Stimulated activated CD8-positive, alpha-beta memory T cell treated with anti-CD3 and anti-CD28 coated beads, Interleukin-4, amount 100 ng/mL, for 48 hours (primary cell): ENCODE measurements around the gene RSAD1.
A peak's percentile ranks its signal among the peaks of the same experiment; 100 is the strongest.
"Not testable (repeated sequence)": the region's sequence is repeated elsewhere in the genome, so short reads cannot be mapped to it uniquely, and the experiment has no call there.

Experiments
- DNase-seq: peaks from one replicate; pipeline ENCODE4 v3.0.0-alpha.2; 2020

The RSAD1 gene

GRCh38 chr17:50473901-50474300 is 4.8 kb upstream of the RSAD1 start:
- DNase-seq = no peak

GRCh38 chr17:50474523-50474922 is 4.1 kb upstream of the RSAD1 start:
- DNase-seq = no peak

GRCh38 chr17:50475362-50475761 is 3.3 kb upstream of the RSAD1 start:
- DNase-seq = no peak

GRCh38 chr17:50475775-50476544 is 2.7 kb upstream of the RSAD1 start:
- DNase-seq = not testable (repeated sequence)

GRCh38 chr17:50476545-50477315 is 1.9 kb upstream of the RSAD1 start:
- DNase-seq = no peak

GRCh38 chr17:50477976-50478375 is 684 bp upstream of the RSAD1 start:
- no peak for DNase-seq

GRCh38 chr17:50479522-50480141 is 972 bp downstream of the RSAD1 start:
- peak; percentile 76 for DNase-seq

GRCh38 chr17:50480142-50480764 is 1.6 kb downstream of the RSAD1 start:
- DNase-seq = no peak

- DNase-seq = no peak
Observed at GRCh38 chr17:50480854-50481490, 2.3 kb downstream of the RSAD1 start.

GRCh38 chr17:50481648-50482047 is 3.0 kb downstream of the RSAD1 start:
- DNase-seq = no peak

- DNase-seq = no peak
Observed at GRCh38 chr17:50482110-50482509, 3.5 kb downstream of the RSAD1 start.

GRCh38 chr17:50482516-50482915 is 3.9 kb downstream of the RSAD1 start:
- peak; percentile 89 for DNase-seq

GRCh38 chr17:50483266-50483665 is 4.6 kb downstream of the RSAD1 start:
- DNase-seq = no peak

- no peak for DNase-seq
Observed at GRCh38 chr17:50484386-50485155, 5.9 kb downstream of the RSAD1 start.

- DNase-seq = no peak
Observed at GRCh38 chr17:50487213-50488096, 8.8 kb downstream of the RSAD1 start.

- no peak for DNase-seq
Observed at GRCh38 chr17:50488880-50489279, 10.2 kb downstream of the RSAD1 start.

GRCh38 chr17:50491505-50491904 is 12.8 kb downstream of the RSAD1 start:
- no peak for DNase-seq

GRCh38 chr17:50492214-50492613 is 13.6 kb downstream of the RSAD1 start:
- DNase-seq = no peak

- DNase-seq = no peak
Observed at GRCh38 chr17:50493744-50494143, 15.1 kb downstream of the RSAD1 start.

- DNase-seq = no peak
Observed at GRCh38 chr17:50495217-50495823, 16.7 kb downstream of the RSAD1 start.

- no peak for DNase-seq
Observed at GRCh38 chr17:50495918-50496317, 17.3 kb downstream of the RSAD1 start.
